Left lobe of liver (tissue), 2 donors: ENCODE measurements around the gene NKIRAS1. TPM values are rescaled to one million over a fixed set of nuclear protein-coding genes. Genes with fewer than 3 reads are reported as not detected.
"Not testable (repeated sequence)": the region's sequence is repeated elsewhere in the genome, so short reads cannot be mapped to it uniquely, and the experiment has no call there.

Experiments
- ATAC-seq: fragments of 200-7000 bp; cut with Tn5 transposase; one replicate; pipeline ENCODE4 v1.9.1; 2020; ENCODE audit warnings: mild to moderate bottlenecking, moderate library complexity
- DNase-seq: peaks from one replicate; pipeline ENCODE4 v3.0.0-alpha.2; 2020; ENCODE audit warnings: low spot score
- total RNA-seq: library from RNA; stranded (reverse); gene quantifications from one replicate; pipeline ENCODE4 v1.2.1, GENCODE V29; 2021
- donor health status: DM: no; HTN: no; CAD: no; lungs with moderate emphysema.
- donor health status: DM: no; HTN: yes; CAD: no.

Gene NKIRAS1
- total RNA-seq, 1 donor from 2014 or later: 7.2 TPM

GRCh38 chr3:23873941-23874340, 42.8 kb downstream of the NKIRAS1 start:
- DNase-seq (no peak), ATAC-seq (no peak)

GRCh38 chr3:23872330-23872729, 44.5 kb downstream of the NKIRAS1 start:
- DNase-seq (no peak), ATAC-seq (no peak)

- ATAC-seq, DNase-seq: not testable (repeated sequence)
These were observed 45.4 kb downstream of the NKIRAS1 start for GRCh38 chr3:23871361-23871760.

GRCh38 chr3:23870663-23871043, 46.1 kb downstream of the NKIRAS1 start:
- not testable (repeated sequence) for ATAC-seq, DNase-seq

- DNase-seq (no peak), ATAC-seq (no peak)
These were observed 46.7 kb downstream of the NKIRAS1 start for GRCh38 chr3:23869977-23870662.

GRCh38 chr3:23867838-23868237, 49.0 kb downstream of the NKIRAS1 start:
- DNase-seq (no peak), ATAC-seq (no peak)

GRCh38 chr3:23867400-23867799, 49.4 kb downstream of the NKIRAS1 start:
- no peak for ATAC-seq
- no peak for DNase-seq

- peak; percentile 75 for ATAC-seq
These were observed 51.0 kb downstream of the NKIRAS1 start for GRCh38 chr3:23865595-23866396.

GRCh38 chr3:23864931-23865330, 51.9 kb downstream of the NKIRAS1 start:
- DNase-seq: no peak
- peak; percentile 36 for ATAC-seq

More at GRCh38 chr3:23865595-23866396, 51.0 kb downstream of the NKIRAS1 start:
- DNase-seq: no peak

GRCh38 chr3:23863060-23863459, 53.7 kb downstream of the NKIRAS1 start:
- ATAC-seq: no peak
- DNase-seq: no peak

GRCh38 chr3:23861689-23862088, 55.1 kb downstream of the NKIRAS1 start:
- ATAC-seq (no peak), DNase-seq (no peak)

- ATAC-seq: no peak
- no peak for DNase-seq
These were observed 56.9 kb downstream of the NKIRAS1 start for GRCh38 chr3:23859839-23860382.

- ATAC-seq: peak; percentile 49
- DNase-seq: no peak
These were observed 57.6 kb downstream of the NKIRAS1 start for GRCh38 chr3:23859012-23859743.

- ATAC-seq (no peak), DNase-seq (no peak)
These were observed 60.5 kb downstream of the NKIRAS1 start for GRCh38 chr3:23856286-23856685.

GRCh38 chr3:23849462-23849861, 67.3 kb downstream of the NKIRAS1 start:
- DNase-seq, ATAC-seq: not testable (repeated sequence)

- ATAC-seq: no peak
These were observed 71.2 kb downstream of the NKIRAS1 start for GRCh38 chr3:23845326-23846216.

GRCh38 chr3:23843869-23844268, 72.9 kb downstream of the NKIRAS1 start:
- ATAC-seq: no peak

More at GRCh38 chr3:23845326-23846216, 71.2 kb downstream of the NKIRAS1 start:
- DNase-seq: no peak

More at GRCh38 chr3:23843869-23844268, 72.9 kb downstream of the NKIRAS1 start:
- DNase-seq: no peak
